Myocyte (in vitro differentiated cells): ENCODE measurements around the gene DOK5. TPM values are rescaled to one million over a fixed set of nuclear protein-coding genes. Genes with fewer than 3 reads are reported as not detected.
A peak's percentile ranks its signal among the peaks of the same experiment; 100 is the strongest.

ENCODE experiments used
- DNase-seq: peaks from one replicate; pipeline ENCODE4 v3.0.0-alpha.2; 2012; ENCODE audit warnings: low read depth
- total RNA-seq: library from RNA; depleted of rRNA; stranded (reverse); fragments of >200 nt; gene quantifications from 2 replicates; pipeline ENCODE4 v1.2.3, GENCODE V29; 2014

DOK5 gene
- total RNA-seq, 1 donor from 2014 or later, result 0.96 TPM

- DNase-seq, result no peak
These were observed 170.2 kb downstream of the DOK5 start for GRCh38 chr20:54645445-54646155.

GRCh38 chr20:54646156-54646517 lies 170.7 kb downstream of the DOK5 start:
- no peak for DNase-seq

- DNase-seq, result no peak
These were observed 173.2 kb downstream of the DOK5 start for GRCh38 chr20:54648421-54649142.

DNA sequence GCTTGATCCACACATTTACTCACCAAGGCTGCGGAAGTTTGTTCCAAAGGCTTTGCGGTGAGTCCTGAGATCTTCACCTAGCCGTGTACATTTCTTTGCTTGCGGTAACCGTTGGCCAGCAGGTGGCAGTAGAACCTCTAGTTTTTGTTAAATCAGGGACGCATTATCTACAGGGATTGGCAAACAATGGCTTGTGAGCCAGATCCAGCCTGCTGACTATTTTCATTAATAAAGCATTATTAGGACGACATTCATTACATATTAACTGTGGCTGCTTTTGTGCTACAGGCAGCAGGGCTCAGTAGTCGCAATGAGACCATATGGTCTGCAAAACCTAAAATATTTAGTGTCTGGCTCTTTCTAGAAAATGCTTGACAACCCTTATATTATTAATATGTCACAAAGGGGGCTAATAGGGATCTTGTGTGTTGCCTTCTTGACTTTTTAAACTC lies 174.1 kb downstream of the DOK5 start:
- DNase-seq, result peak; percentile 75

- no peak for DNase-seq
These were observed 174.8 kb downstream of the DOK5 start for GRCh38 chr20:54650052-54650719.

- no peak for DNase-seq
These were observed 175.9 kb downstream of the DOK5 start for GRCh38 chr20:54651252-54651651.

- DNase-seq, result no peak
These were observed 179.1 kb downstream of the DOK5 start for GRCh38 chr20:54654450-54654849.

DNA sequence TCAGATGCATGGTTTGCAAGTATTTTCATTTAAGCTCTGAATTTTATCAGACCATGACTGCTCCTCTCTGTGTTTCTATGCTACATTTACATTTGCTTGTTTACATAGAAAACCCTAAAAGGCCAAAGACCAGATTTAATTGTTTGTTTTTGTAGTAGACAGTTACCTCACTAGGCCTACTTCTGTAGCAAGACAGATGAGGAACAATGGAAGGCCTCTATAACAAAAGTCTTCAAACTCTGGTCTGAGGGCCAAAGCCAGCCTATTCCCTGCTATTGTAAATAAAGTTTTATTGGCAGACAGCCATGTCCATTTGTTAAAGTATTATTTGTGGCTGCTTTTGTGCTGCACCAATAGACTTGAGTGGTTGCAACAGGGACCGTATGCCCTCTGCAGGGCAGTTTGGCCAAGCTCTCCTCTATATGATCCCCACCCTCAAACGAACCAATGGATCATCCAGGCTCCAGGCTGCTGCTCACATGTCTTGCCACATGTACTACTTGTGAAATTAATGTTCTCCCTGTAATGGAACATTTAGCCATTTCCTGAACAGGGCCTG lies 182.0 kb downstream of the DOK5 start:
- DNase-seq, result no peak

GRCh38 chr20:54658525-54658924 lies 183.1 kb downstream of the DOK5 start:
- no peak for DNase-seq

DNA sequence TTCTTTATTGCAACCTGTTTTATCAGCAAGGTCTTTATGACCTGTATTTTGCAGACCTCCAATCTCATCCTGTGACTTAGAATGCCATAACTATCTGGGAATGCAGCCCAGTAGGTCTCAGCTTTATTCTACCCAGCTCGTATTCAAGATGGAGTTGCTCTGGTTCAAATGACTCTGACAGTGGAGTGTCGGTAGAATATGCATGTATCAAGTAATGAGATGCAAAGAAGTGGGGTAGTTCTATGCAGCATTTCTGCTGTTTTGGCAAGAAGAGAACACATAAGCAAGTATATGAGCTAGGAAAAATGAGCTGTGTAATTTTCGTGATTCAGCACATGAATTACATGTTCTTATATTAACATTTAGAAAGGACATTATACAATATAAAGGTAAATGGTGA lies 185.9 kb downstream of the DOK5 start:
- DNase-seq, result no peak

DNA sequence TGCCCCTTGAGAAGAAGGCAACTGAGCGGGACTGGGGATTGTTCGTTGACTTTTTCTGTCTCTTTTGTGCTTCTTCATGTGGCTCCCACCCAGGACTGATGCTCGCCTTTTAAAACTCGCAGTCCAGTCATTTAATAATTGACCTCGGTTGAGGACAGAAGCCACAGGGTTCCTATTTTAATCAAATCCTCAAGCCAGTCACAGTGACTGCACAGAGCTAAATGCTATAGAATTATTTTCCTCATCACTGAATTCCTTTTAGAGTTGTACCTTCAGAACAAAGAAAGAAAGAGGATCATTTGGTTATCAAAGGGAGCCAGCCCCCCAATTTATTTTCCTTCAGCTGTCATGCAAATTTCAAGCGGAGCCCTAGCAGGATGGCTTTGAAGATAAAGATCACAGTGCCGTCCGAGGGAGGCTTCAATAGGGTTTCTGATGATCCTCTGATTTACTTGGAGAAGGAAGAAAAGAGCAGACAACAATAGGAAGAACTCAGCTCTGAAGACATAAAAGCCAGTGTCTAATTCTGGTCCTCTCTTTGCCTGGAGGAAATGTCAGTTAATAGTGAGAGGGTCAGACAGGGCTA lies 186.6 kb downstream of the DOK5 start:
- no peak for DNase-seq

DNA sequence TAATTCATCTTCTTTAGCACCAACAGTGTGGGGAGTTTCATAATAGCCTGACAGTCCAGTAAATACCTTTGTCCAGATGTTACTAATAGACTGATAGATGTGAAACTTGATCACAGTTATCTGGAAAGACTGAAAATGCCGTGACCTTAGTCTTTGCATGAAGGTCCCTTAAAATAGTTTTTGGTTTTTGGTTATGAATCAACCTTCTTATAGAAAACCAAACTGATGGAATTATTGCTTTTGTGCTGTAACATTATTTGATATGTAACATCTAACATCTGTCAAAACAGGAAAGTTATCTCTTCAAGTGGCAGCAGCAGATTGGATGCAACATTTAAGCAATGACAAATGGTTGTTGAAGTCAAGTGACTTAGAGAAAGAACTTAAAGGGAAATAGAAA lies 190.4 kb downstream of the DOK5 start:
- DNase-seq, result no peak

DNA sequence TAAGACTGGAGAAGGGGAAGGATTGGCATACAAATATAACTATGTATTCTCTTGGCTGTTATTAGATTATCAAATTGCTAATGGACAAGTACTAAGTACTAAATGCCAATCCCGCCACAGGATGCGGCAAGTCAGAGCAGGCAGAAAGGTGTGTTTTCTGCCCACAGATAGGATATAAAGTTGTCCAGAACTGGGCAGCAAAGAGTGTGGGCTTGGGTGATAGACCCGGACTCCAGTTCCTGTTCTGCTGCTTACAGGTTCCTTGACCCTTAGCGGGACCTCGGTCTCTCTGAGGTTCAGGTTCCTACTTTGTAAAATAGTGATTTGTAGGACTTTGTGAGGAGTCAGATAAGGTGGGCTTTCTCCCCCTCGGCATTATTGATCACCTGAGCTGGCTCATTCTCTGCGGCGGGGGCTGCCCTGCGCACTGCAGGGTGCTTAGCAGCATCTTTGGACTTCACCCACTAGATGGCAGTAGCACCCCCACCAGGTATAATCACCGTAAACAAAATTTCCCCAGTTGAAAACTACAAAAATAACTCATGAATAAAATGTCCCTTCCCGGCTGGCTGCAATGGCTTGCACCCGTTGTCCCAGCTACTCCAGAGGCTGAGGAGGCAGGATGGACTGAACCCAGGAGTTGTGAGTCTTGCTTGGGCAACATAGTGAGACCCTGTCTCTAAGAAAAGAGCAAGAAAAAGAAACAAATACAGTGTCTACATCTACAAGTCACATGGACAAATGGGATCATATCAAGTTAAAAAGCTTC lies 193.1 kb downstream of the DOK5 start:
- peak; percentile 6 for DNase-seq

- no peak for DNase-seq
These were observed 193.6 kb downstream of the DOK5 start for GRCh38 chr20:54669040-54669363.

- DNase-seq, result no peak
These were observed 202.9 kb downstream of the DOK5 start for GRCh38 chr20:54678253-54678652.

DNA sequence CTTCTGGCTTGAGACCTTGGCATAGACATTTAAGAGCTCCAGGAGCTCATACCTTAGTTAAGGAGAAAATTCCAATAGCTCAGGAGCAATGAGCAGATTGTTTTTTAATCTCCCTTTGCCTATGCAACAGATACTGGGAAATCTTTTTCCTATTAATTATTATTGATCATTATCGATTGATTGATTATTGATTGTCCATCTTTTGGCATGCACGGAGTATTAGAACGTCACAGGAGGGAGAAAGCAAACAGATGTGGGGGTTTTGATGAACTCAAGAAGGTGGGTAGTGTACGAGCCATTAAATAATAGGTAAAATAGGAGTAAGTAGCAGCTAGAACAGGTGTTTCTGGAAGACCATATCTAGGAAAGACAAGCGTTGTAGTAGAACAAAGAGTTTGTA lies 205.0 kb downstream of the DOK5 start:
- no peak for DNase-seq

GRCh38 chr20:54680872-54681619 lies 205.7 kb downstream of the DOK5 start:
- peak; percentile 62 for DNase-seq

DNA sequence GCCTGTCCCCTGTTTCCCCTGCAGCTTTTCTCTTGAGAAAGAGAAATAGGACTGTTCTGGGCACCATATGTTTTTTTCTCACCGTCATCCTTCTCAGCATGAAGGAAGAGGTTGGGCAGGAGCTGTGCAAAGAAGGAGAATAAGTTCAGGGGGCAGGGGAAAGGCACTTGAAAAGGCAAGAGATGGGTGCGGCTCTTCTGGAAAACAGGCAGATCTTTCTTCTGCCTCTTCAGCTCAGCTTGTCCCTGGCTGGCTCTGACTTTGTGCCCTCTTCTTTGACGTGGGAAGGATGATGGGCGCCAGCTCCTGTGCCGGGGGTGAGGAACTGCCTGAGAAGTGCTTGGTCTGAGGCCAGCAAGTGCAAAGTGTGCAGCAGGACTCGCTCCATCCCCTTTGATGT lies 206.5 kb downstream of the DOK5 start:
- no peak for DNase-seq

- no peak for DNase-seq
These were observed 213.1 kb downstream of the DOK5 start for GRCh38 chr20:54688476-54688875.

DNA sequence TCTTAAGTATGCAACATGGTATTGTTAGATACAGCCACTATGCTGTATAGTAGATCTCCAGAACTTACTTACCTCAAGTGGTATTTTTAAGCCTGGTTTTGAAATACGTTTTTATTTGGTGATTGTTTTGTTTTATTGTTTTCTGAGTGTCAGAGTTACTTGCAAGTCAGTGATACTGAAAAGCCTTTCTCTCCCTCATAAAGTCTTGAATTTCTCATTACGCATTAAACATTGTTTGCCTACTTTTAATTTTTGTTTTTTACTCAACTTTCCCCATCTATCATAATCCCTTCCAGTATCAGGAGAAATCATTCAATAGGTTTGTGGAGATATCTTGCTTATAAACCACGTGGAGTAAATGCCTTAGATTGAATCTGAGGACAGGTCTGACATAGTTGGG lies 214.9 kb downstream of the DOK5 start:
- no peak for DNase-seq
